A549 (cell line): Measurements from ENCODE around the gene EOMES.

Experiments used
- CTCF ChIP-seq: fragments of >200 bp; sonication (Bioruptor Twin); formaldehyde crosslinking; IDR thresholded peaks from 3 replicates; pipeline ENCODE4 v1.5.1; 2016
- ELK1 ChIP-seq: fragments of 150-350 bp; IDR thresholded peaks from 2 replicates; pipeline ENCODE4 v1.6.1; 2014; ENCODE audit warnings: low read depth, mild to moderate bottlenecking, low read length
- FOSL2 ChIP-seq, 2 experiments: fragments of 450-650 bp in 1 of 2; fragments of >200 bp in 1 of 2; sonication (Bioruptor Twin) in 1 of 2; formaldehyde crosslinking; IDR thresholded peaks; 2 replicates each; pipeline versions ENCODE4 v1.5.0 to v1.6.1; 2016 to 2020; ENCODE audit warnings: mild to moderate bottlenecking in 1 of 2, moderate library complexity in 1 of 2
- GATA3 ChIP-seq: IDR thresholded peaks from 2 replicates; pipeline ENCODE4 v1.6.1; 2012; ENCODE audit warnings: borderline replicate concordance
- KDM5A ChIP-seq: fragments of 200-600 bp; sonication (generic); IDR thresholded peaks from 2 replicates; pipeline ENCODE4 v1.6.1; 2016; ENCODE audit warnings: antibody characterized with exemption, mild to moderate bottlenecking
- MAX ChIP-seq: IDR thresholded peaks from 2 replicates; pipeline ENCODE4 v1.6.1; 2012
- RCOR1 ChIP-seq: fragments of 150-350 bp; IDR thresholded peaks from 2 replicates; pipeline ENCODE4 v1.6.1; 2014; ENCODE audit warnings: antibody characterized with exemption, low read length, low read depth
- REST ChIP-seq: fragments of 200-600 bp; sonication (generic); IDR thresholded peaks from 2 replicates; pipeline ENCODE4 v1.6.1; 2016; ENCODE audit warnings: antibody characterized with exemption, mild to moderate bottlenecking, moderate library complexity
- SREBF2 ChIP-seq: fragments of 450-650 bp; IDR thresholded peaks from 2 replicates; pipeline ENCODE4 v1.6.1; 2014; ENCODE audit warnings: mild to moderate bottlenecking, moderate library complexity
- TP53 ChIP-seq: fragments of 250-450 bp; sonication (Bioruptor Pico); IDR thresholded peaks from 2 replicates; pipeline ENCODE4 v1.5.0; 2021; ENCODE audit warnings: mild to moderate bottlenecking, moderate library complexity
- ZFP36 ChIP-seq: fragments of 450-650 bp; IDR thresholded peaks from 2 replicates; pipeline ENCODE4 v1.6.1; 2014; ENCODE audit warnings: borderline replicate concordance; ENCODE audit not compliant: partially characterized antibody

- TF ChIP-seq RCOR1 (no peak), REST (no peak), MAX (no peak), CTCF (no peak), KDM5A (no peak), FOSL2 (IDR thresholded peaks at IDR 0.05) (no peak), FOSL2 (CRISPR knock-in tag; IDR thresholded peaks at IDR 0.05) (no peak), ZFP36 (no peak), SREBF2 (no peak), TP53 (CRISPR knock-in tag) (no peak), ELK1 (no peak), GATA3 (no peak)
These were observed 18.7 kb upstream of the EOMES start for GRCh38 chr3:27740854-27741253.
